Activated naive CD4-positive, alpha-beta T cell treated with Interleukin-2 at 50 U/mL for 16 hours (primary cell): ENCODE measurements around the gene PPP2R2C.

Source experiments
- DNase-seq: peaks from one replicate; pipeline ENCODE4 v3.0.0-alpha.2; 2020

Gene PPP2R2C

GRCh38 chr4:6446538-6447451, 25.6 kb downstream of the PPP2R2C start:
- no peak for DNase-seq

- DNase-seq = no peak
Measured at GRCh38 chr4:6446130-6446482, 26.3 kb downstream of the PPP2R2C start.

DNA sequence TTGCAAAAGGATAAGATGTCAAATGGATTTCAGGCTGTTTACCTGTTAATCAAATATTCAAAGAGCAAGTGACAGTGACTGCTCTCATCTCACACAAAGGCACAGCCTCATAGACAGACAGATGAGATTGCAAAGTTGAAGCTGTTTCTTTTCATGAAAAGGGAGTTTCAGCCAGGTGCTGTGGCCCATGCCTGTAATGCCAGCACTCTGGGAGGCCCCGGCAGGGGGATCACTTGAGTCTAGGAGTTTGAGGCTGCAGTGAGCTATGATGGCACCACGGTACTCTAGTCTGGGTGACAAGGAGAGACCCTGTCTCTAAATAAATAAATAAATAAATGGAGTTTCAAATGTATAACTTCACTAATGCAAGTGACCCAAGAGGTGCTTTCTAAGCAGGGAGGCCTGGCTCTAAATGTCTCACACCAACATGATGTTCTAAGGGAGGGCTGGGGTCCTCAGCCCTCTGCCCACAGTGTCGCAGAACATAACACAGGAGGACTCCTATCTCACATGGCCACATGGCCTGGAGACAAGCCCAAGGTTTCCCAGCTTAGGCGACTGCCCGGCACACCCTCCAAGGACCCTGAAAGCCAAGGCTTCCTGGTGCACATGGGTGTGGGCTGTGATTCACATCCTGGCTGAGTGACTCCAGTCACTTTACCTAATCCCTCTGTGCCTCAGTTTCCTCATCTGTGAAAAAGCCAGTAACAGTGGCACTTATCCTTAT, 26.8 kb downstream of the PPP2R2C start:
- DNase-seq = no peak

- DNase-seq = no peak
Measured at GRCh38 chr4:6444582-6444981, 27.8 kb downstream of the PPP2R2C start.

- DNase-seq = no peak
Measured at GRCh38 chr4:6443035-6444023, 29.1 kb downstream of the PPP2R2C start.

- no peak for DNase-seq
Measured at GRCh38 chr4:6442555-6442954, 29.9 kb downstream of the PPP2R2C start.

- DNase-seq = no peak
Measured at GRCh38 chr4:6441758-6442157, 30.7 kb downstream of the PPP2R2C start.

GRCh38 chr4:6441202-6441582, 31.2 kb downstream of the PPP2R2C start:
- DNase-seq = no peak

DNA sequence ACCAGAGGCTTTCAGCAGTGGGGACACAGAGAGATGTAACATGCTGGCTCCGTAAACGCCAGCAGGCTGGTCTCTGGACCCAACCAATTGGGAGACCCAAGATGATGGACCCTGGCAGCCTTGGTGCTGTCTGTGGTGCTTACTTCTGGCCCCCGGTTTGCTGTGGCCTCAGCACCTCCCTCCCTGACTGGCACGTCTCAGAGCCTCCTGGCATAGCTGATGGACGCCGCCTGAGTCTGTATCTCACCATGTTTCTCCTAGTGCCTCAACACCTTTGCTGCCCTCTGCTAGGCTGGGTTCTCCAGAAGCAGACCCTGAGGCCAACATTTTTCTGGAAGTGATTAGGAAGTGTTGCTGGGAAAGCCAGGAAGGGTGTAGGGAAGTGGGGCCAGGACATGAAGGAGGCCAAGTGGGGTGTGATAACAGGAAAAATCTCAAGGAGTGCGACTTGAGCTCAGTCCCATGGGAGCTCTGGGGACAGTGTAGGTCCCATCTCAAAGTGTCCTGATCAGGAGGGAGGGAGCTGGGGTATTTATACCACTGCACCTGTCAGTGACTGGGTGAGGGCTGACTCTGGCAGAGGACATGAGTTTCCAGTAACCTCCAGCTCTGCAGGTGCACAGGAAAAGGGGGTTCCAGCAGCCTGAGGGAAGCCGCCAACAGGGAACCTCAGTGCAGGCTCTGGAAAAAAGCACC, 31.8 kb downstream of the PPP2R2C start:
- DNase-seq = no peak

- DNase-seq = no peak
Measured at GRCh38 chr4:6439120-6439762, 33.2 kb downstream of the PPP2R2C start.

- no peak for DNase-seq
Measured at GRCh38 chr4:6437826-6438238, 34.6 kb downstream of the PPP2R2C start.

DNA sequence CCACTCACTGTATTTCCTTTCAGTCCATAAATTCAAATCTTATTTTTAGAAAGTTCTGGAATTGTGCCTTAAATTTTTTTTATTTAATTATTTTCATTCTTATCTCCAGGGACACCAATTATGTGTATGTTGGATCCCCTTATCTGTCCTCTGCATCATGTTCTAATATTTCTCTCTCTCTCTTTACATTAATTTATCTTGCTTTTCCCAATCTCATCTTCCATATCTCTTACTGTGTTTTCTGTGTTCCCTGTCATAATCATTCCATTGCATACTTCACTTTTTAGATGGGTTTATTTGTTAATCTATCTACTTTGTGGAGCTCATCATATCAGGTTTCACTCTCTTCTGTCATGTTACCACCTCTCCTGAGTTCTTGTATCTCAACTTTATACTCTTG, 37.4 kb downstream of the PPP2R2C start:
- no peak for DNase-seq

GRCh38 chr4:6430927-6431326, 41.5 kb downstream of the PPP2R2C start:
- no peak for DNase-seq

- DNase-seq = no peak
Measured at GRCh38 chr4:6427439-6428090, 44.8 kb downstream of the PPP2R2C start.

- DNase-seq = no peak
Measured at GRCh38 chr4:6426571-6427438, 45.6 kb downstream of the PPP2R2C start.

- DNase-seq = no peak
Measured at GRCh38 chr4:6425911-6426310, 46.5 kb downstream of the PPP2R2C start.

- no peak for DNase-seq
Measured at GRCh38 chr4:6425336-6425735, 47.1 kb downstream of the PPP2R2C start.

GRCh38 chr4:6424425-6424824, 48.0 kb downstream of the PPP2R2C start:
- DNase-seq = no peak

- DNase-seq = no peak
Measured at GRCh38 chr4:6423575-6423974, 48.8 kb downstream of the PPP2R2C start.

DNA sequence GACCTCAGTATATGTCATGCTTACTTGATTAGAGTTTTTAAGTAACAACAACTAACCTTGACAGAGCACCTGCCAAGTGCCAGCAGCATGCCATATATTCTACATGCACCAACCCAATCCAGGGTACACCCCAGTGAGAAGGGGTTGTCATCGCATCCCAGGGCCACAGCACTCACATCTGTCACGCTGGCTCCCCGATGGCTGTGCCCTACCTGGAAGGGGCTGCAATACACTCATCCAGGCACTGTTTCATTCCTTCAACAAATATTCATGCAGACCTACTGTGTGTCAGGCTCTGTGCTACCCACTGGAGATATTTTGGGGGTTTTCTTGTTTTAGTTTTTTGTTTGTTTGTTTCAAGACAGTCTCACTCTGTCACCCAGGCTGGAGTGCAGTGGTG, 49.5 kb downstream of the PPP2R2C start:
- no peak for DNase-seq
